ENCODE results near the gene CYP3A5.
"Not testable (repeated sequence)": the region's sequence is repeated elsewhere in the genome, so short reads cannot be mapped to it uniquely, and the experiment has no call there.

Gene CYP3A5

DNA sequence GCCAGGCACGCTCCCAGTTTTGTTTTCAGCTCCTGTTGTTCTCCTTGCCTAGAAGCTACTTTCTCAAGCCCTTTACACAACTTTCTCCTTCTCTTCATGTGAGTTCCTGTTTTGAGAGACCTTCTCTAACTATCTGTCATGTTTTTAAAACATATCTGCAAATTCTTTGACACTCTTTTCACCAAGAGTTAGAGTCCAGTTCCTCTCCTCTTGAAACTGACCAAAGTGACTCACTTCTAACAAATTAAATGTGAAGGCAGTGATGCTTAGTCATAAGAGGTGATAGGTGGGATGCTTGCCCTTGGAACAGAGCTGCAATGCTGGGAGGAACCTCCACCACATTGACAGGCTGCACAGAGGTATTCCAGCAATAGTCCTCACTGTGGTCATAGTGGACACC, 37.8 kb downstream of the CYP3A5 start:
- TF ChIP-seq, protein P1, sequence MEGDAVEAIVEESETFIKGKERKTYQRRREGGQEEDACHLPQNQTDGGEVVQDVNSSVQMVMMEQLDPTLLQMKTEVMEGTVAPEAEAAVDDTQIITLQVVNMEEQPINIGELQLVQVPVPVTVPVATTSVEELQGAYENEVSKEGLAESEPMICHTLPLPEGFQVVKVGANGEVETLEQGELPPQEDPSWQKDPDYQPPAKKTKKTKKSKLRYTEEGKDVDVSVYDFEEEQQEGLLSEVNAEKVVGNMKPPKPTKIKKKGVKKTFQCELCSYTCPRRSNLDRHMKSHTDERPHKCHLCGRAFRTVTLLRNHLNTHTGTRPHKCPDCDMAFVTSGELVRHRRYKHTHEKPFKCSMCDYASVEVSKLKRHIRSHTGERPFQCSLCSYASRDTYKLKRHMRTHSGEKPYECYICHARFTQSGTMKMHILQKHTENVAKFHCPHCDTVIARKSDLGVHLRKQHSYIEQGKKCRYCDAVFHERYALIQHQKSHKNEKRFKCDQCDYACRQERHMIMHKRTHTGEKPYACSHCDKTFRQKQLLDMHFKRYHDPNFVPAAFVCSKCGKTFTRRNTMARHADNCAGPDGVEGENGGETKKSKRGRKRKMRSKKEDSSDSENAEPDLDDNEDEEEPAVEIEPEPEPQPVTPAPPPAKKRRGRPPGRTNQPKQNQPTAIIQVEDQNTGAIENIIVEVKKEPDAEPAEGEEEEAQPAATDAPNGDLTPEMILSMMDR (IDR thresholded peaks at IDR 0.05) = no peak
- no peak for TF ChIP-seq ZFX (IDR thresholded peaks at IDR 0.05; ENCODE audit: borderline replicate concordance)
- H3K27ac ChIP-seq = no peak overlapping the region

DNA sequence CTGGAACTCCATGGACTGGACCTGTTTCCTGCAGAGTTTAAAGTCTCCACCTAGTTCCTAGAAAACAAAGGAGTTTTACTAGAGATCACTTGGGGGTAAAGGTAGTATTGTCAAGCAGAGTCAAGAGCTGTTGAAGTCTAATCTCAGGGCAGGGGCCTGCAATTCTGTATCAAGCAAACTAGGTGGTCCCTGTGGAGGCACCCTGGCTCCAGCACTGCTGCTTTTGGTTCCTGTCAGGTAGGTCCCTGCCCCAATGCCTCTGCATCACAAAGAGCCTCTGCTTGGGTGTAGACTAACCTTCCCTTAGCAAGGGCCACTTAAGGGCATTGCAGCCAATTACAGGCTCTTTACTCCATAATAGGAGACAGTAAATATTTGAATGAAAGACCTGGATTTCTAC, 40.5 kb downstream of the CYP3A5 start:
- H3K27ac ChIP-seq = no peak overlapping the region

DNA sequence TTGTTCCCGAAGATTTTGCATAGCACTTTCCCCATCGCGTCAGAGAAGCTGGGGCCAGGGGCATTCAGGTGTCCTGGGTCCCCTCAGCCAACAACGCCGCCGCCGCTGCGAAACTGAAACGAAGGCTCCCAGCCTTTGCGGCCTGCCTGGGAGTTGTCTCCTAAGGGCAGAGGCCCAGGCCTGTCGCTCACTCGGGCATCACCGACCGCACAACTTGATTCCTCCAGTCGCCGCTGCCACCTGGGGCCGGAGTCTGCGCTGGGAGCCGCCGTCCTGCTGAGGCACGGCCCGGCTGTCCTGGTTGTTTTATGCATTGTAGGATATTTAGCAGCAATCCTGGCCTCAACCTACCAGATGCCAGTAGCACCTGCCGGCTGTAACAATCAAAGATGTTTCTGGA, 41.1 kb downstream of the CYP3A5 start:
- H3K27ac ChIP-seq = no peak overlapping the region
- TF ChIP-seq ZFX (IDR thresholded peaks at IDR 0.05; ENCODE audit: borderline replicate concordance) = no peak
- TF ChIP-seq, protein P1 (IDR thresholded peaks at IDR 0.05) = no peak

More for the DNA sequence above, 40.5 kb downstream of the CYP3A5 start:
- TF ChIP-seq, protein P1 (IDR thresholded peaks at IDR 0.05) = no peak
- TF ChIP-seq ZFX (IDR thresholded peaks at IDR 0.05; ENCODE audit: borderline replicate concordance) = no peak

DNA sequence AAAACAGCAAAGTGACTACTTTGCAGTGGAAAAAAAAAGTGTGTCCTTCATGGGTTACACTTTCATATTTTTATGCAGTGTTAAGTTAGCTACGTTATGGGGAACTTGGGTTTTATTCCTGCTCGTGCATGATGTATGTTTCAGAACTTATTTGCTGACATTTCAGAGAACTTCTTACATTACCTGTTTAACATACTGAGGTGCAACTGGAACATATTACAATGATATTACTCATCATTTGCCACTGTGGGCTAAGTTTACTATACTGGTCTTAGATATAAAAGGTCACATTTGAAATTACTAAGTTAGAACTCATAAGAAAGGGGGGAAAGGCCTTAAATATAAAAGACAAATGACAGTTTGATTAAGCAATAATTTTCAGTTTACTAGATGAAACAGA, 42.4 kb downstream of the CYP3A5 start:
- not testable (repeated sequence) for H3K27ac ChIP-seq

DNA sequence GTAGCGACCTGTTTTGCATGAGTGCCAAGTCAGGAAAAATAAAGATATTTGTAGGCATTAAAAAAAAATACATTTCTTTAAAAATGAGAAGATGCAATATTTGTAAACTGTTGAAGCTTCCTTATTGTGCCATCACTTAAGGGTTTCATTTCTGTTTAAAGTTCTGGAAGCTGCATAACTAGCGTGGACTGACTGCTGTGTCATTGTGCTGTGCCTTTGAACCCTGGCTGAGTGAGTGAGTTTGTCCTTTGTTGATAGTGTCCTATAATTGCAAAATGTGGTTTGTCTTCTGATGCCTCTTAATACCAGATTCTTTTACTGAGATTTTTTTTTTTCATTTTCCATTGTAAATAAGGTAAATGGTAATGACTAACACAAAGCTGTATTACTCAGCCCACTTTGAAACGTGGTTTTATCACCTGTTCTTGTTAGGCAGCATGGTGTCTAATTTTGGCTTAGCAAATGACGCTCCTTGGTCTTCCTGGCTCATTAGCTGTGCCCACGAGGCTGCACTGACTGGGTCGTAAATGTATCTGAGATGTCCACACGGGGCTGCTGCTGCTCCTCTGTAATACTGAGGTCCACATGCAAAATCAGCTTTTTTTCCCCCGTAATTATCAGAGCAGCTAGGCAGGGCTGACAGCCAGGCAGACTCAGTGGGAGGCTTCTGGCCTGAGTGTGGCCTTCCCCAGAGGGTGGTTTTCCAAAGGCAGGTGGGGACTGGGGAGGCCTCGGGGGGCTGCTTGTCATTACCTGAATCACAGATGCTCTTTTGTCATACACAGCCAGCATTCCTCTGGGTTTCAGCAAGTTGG, 48.3 kb downstream of the CYP3A5 start:
- TF ChIP-seq ZFX (IDR thresholded peaks at IDR 0.05; ENCODE audit: borderline replicate concordance) = no peak
- TF ChIP-seq, protein P1 (IDR thresholded peaks at IDR 0.05) = peak; percentile 15; the same call in 1 of the 2 replicates
- no peak overlapping the region for H3K27ac ChIP-seq

DNA sequence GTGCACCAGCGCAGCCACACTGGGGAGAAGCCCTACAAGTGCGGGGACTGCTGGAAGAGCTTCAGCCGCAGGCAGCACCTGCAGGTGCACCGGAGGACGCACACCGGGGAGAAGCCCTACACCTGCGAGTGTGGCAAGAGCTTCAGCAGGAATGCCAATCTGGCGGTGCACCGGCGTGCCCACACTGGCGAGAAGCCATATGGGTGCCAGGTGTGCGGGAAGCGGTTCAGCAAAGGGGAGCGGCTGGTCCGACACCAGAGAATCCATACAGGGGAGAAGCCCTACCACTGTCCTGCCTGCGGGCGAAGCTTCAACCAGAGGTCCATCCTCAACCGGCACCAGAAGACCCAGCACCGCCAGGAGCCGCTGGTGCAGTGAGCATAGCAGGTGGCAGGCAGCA, 50.2 kb downstream of the CYP3A5 start:
- no peak overlapping the region for H3K27ac ChIP-seq
- TF ChIP-seq ZFX (IDR thresholded peaks at IDR 0.05; ENCODE audit: borderline replicate concordance) = no peak
- TF ChIP-seq, protein P1 (IDR thresholded peaks at IDR 0.05) = no peak

DNA sequence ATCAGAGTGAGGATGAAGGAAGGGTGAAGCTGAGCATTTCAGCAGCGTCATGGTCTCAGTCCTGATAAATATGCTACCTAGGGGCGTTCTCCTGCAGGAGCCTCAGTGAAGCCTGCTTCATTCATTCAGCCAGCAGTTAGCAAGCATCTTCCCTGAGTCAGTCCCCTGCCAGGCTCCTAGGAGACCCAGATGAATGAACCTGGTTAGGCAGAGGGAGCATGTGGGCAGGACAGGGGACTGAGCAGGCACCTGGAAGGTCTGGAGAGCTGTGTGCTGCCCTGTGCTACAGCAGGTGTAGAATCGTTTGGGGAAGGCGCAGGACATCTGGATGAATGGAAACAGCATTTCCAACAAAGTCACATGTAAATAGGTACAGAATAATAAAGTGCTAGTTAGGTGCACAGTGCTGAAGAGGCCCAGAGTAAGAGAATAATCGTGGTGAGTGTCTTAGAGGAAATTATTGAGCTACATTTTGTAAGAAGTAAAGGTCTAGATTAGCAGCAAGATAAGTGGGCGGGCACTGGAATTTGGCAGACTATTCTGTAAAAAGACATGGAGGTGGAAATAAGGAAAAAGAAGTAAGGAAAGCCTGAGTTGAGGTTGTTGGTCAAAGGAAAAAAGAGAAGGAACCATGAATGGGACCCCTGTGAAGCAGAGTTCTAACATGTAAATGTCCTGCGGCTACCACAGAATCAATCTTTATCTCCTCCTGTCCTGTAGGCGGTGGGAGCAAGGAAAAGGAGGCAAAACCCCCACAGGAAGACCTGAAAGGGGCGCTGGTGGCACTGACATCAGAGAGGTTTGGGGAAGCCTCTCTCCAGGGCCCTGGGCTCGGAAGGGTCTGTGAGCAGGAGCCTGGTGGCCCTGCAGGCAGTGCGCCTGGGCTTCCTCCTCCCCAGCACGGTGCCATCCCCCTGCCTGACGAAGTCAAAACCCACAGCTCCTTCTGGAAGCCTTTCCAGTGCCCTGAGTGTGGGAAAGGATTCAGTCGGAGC, 51.0 kb downstream of the CYP3A5 start:
- TF ChIP-seq ZFX (IDR thresholded peaks at IDR 0.05; ENCODE audit: borderline replicate concordance) = no peak
- TF ChIP-seq, protein P1 (IDR thresholded peaks at IDR 0.05) = no peak
- H3K27ac ChIP-seq = no peak overlapping the region

Measured in 22Rv1 (cell line).